ENCODE data around the gene INPP5J. TPM values are rescaled to one million over a fixed set of nuclear protein-coding genes. Genes with fewer than 3 reads are reported as not detected.

The INPP5J gene
- total RNA-seq, 1 donor from 2014 or later = 0.18 TPM

DNA sequence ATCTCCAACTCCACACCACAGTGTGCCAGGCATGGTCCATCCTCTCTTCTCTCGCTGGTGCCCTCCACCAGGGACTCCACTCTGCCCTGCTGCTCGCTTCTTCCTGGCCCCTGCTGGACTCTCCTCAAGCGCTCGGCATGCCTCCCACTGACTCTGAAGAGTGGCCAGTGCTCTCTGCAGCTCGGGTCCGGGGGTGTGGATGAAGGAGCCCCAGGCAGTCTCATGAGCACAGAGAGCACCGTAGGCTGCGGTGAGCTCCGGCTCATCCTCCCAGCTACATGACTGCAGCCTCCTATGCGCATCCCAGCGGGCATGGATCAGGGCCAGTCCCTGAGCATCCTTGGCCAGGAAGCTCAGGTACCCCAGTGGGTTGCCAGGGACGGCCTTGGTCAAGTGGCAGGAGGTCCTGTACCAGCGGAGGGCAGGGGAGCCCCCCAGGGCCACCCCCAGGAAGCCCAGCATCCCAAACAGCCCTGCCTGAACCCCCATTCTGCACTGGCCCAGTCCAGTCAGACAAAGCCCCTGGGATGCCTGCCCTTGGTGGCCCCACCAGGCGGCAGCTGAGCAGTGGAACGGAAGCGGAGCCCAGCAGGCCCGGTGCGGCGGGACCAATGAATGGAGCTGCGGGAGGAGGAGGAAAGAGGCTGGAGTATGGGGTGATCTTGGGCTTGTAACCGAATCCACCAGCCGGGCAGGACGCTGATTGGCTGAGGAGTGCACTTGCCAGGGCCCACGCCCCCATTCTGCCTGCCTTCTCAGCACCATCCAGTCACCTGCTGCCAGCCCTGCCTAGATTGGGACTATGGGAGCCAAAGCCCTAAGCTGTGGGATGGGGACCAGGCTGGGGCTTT lies 17.3 kb downstream of the INPP5J start, which contains the start of gene PLA2G3:
Gene PLA2G3, minus strand, starts transcription at position 643 of the 851 bp plus-strand sequence. Its CDS starts 154 bp downstream, at position 489.
- no peaks in the 10 kb centered on the region for H3K4me1 Mint-ChIP-seq (ENCODE audit: low read depth)
- H3K4me3 Mint-ChIP-seq (ENCODE audit: low read depth) = no peak within 1 kb of the TSS
- H3K36me3 Mint-ChIP-seq (ENCODE audit: low read depth) = no peaks in the 10 kb centered on the region
- no peaks in the 10 kb centered on the region for H3K27me3 Mint-ChIP-seq (ENCODE audit: low read depth)
- intact Hi-C loops (cut with micrococcal nuclease) = no loop called here
- no peaks in the 10 kb centered on the region for H3K9me3 Mint-ChIP-seq
- no peak within 1 kb of the TSS for H3K27ac Mint-ChIP-seq
- DNase-seq (ENCODE audit: low spot score) = no peak

DNA sequence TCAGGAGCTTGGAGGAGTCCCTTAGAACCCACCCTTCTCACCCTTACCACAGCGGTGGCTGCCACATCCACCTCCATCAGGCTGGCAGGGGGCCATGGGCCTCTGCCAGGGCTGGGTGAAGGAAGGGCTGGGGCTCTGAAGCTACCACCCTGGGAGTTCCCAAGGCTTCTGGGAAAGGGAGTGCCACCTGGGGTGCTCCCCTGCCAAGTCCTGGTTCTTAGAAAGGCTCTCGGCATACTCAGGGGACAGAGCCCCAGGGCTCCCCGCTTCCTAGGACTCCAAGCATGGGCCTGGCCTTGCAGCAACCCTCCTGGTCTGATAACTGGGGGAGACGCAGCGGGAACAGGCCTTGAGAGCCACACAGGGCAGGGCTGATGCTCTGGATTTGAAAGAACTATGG lies 18.0 kb downstream of the INPP5J start:
- DNase-seq (ENCODE audit: low spot score) = no peak
- Mint-ChIP-seq H3K27ac (no peak overlapping the region), H3K27me3 (ENCODE audit: low read depth) (no peaks in the 10 kb centered on the region), H3K4me1 (ENCODE audit: low read depth) (no peaks in the 10 kb centered on the region), H3K36me3 (ENCODE audit: low read depth) (no peaks in the 10 kb centered on the region), H3K4me3 (ENCODE audit: low read depth) (no peak overlapping the region), H3K9me3 (no peaks in the 10 kb centered on the region)
- intact Hi-C loops (cut with micrococcal nuclease) = no loop called here

DNA sequence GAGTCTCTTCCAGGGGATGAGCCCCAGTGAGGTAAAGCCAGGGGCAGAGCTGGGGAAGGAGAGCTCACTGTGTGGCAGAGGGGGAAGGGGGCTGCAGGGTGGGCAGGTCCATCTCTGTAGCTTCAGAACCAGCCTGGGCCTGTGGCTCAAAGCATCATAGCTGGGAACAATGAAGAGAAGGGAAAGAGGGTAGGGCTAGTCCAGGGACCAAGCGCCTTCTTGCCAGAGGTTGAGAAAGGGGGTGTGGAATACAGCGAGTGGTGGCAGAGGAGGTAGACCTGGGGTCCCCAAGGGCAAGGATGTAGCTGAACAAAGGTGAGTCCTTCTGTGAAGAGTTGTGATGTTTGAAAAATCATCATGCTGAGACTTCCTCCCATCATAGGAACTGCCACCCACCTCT lies 18.8 kb downstream of the INPP5J start:
- no peaks in the 10 kb centered on the region for H3K9me3 Mint-ChIP-seq
- intact Hi-C loops (cut with micrococcal nuclease) = no loop called here
- no peaks in the 10 kb centered on the region for H3K36me3 Mint-ChIP-seq (ENCODE audit: low read depth)
- H3K27me3 Mint-ChIP-seq (ENCODE audit: low read depth) = no peaks in the 10 kb centered on the region
- no peak overlapping the region for H3K27ac Mint-ChIP-seq
- no peaks in the 10 kb centered on the region for H3K4me1 Mint-ChIP-seq (ENCODE audit: low read depth)
- H3K4me3 Mint-ChIP-seq (ENCODE audit: low read depth) = no peak overlapping the region
- no peak for DNase-seq (ENCODE audit: low spot score)

DNA sequence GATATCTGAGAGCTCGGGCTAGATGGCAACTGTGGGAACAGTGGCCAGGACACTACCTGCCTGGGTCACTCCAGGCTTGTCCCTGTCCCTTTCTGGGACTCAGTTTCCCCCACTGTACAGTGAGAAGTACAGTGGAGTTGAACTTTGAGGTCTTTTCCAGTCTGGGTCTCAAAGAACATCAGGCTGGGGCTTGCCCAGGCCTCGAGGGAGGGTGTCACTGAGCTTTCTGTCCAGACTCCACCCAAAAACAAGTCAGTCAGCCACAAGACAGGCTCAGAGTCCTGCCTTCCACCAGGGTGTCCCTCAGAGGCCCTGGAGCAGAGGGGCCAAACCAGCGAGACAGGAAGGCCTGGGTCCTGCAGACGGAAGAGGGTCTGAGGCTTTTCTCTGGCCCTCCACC lies 19.5 kb downstream of the INPP5J start:
- intact Hi-C loops (cut with micrococcal nuclease) = no loop called here
- no peaks in the 10 kb centered on the region for H3K9me3 Mint-ChIP-seq
- no peaks in the 10 kb centered on the region for H3K27me3 Mint-ChIP-seq (ENCODE audit: low read depth)
- no peak for DNase-seq (ENCODE audit: low spot score)
- H3K4me1 Mint-ChIP-seq (ENCODE audit: low read depth) = no peaks in the 10 kb centered on the region
- H3K36me3 Mint-ChIP-seq (ENCODE audit: low read depth) = no peaks in the 10 kb centered on the region
- H3K4me3 Mint-ChIP-seq (ENCODE audit: low read depth) = no peak overlapping the region
- no peak overlapping the region for H3K27ac Mint-ChIP-seq

DNA sequence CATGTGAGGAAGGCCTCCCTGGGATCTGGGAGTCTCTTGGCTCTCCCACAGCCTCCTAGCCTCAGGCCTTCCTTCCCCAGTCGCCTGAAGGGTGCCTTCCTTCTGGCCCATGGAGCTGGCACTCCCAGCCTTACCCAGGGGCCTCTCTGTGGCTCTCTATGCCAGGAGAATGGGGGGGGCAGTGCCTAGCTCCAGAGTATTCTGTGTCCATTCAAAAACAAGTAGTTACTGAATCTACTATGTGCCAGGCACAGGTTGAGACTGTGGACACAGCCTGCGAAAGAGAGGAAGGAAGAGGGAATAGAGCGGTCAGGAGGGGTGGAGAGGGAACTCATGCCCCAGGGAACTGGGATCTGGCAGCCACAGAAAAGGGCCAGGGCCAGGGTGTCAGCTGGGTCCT lies 20.3 kb downstream of the INPP5J start:
- Mint-ChIP-seq H3K9me3 (peaks cover 3% of the 10 kb centered on the region), H3K27ac (no peak overlapping the region), H3K4me1 (ENCODE audit: low read depth) (no peaks in the 10 kb centered on the region), H3K4me3 (ENCODE audit: low read depth) (no peak overlapping the region), H3K27me3 (ENCODE audit: low read depth) (peaks cover 4% of the 10 kb centered on the region), H3K36me3 (ENCODE audit: low read depth) (no peaks in the 10 kb centered on the region)
- intact Hi-C loops (cut with micrococcal nuclease) = no loop called here
- no peak for DNase-seq (ENCODE audit: low spot score)

DNA sequence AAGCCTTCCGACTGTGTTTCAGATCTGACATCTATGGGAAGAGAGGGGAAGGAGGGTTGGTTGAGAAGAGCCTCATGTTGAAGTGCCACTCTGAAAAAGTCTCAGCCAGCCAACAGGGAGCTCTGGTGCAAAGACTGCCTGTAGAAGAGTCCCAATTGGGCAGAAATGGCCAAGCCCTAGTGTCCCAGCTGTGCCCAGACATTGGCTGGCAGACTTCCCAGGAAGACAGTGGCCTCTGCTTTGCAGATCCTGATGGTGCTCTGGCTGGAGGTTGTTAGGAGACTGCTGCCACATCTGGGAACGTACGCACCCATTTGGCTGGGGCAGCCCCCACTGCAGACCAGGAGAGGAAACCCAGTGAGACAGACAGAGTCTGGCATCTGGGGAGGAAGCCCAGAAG lies 20.8 kb downstream of the INPP5J start:
- Mint-ChIP-seq H3K27ac (no peak overlapping the region), H3K27me3 (ENCODE audit: low read depth) (peaks cover 4% of the 10 kb centered on the region)
- intact Hi-C loops (cut with micrococcal nuclease) = no loop called here

DNA sequence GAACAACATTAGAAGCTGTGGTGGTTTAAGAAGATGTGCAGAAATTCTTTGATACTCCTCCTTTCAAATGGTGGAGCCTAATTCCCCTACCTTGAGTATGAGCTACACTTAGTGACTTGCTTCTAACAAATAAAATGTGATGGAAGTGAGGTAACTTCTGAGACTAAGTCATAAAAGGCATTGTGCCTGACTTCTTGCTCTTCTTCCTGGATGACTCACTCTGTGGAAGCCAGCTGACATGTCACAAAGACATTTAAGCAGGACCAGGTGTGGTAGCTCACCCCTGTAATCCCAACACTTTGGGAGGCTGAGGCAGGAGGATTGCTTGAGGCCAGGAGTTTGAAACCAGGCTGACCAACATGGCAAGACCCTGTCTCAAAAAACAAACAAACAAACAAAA lies 21.5 kb downstream of the INPP5J start:
- H3K4me1 Mint-ChIP-seq (ENCODE audit: low read depth) = no peaks in the 10 kb centered on the region
- H3K27ac Mint-ChIP-seq = no peak overlapping the region
- intact Hi-C loops (cut with micrococcal nuclease) = no loop called here
- H3K36me3 Mint-ChIP-seq (ENCODE audit: low read depth) = no peaks in the 10 kb centered on the region
- no peak for DNase-seq (ENCODE audit: low spot score)
- H3K9me3 Mint-ChIP-seq = peaks cover 3% of the 10 kb centered on the region
- H3K27me3 Mint-ChIP-seq (ENCODE audit: low read depth) = peaks cover 4% of the 10 kb centered on the region
- no peak overlapping the region for H3K4me3 Mint-ChIP-seq (ENCODE audit: low read depth)

More for the DNA sequence above, 20.8 kb downstream of the INPP5J start:
- no peak overlapping the region for H3K4me3 Mint-ChIP-seq (ENCODE audit: low read depth)
- DNase-seq (ENCODE audit: low spot score) = no peak
- H3K36me3 Mint-ChIP-seq (ENCODE audit: low read depth) = no peaks in the 10 kb centered on the region
- H3K9me3 Mint-ChIP-seq = peaks cover 3% of the 10 kb centered on the region
- no peaks in the 10 kb centered on the region for H3K4me1 Mint-ChIP-seq (ENCODE audit: low read depth)

DNA sequence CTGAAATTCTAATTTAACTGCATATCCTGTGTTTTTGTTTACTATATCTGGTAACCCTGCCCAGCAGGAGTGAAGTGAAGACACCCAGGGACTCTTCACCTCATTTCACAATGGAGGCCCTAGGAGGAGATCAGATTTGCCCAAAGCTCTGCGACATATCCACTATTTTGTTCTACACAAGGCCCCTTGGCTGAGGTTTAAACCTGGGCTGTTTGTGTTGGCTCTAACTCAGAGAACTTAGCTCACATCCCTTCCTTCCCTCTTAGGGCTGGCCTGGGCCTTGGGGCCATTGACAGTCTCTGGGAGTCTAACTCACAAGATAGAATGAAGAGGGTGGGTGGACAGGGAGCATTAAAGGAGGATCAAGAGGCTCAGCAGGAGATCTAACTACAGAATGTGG lies 25.7 kb downstream of the INPP5J start:
- no peak overlapping the region for H3K4me3 Mint-ChIP-seq (ENCODE audit: low read depth)
- H3K27ac Mint-ChIP-seq = no peak overlapping the region
- no peaks in the 10 kb centered on the region for H3K4me1 Mint-ChIP-seq (ENCODE audit: low read depth)
- intact Hi-C loops (cut with micrococcal nuclease) = no loop called here
- H3K9me3 Mint-ChIP-seq = peaks cover 3% of the 10 kb centered on the region
- H3K27me3 Mint-ChIP-seq (ENCODE audit: low read depth) = peaks cover 4% of the 10 kb centered on the region
- H3K36me3 Mint-ChIP-seq (ENCODE audit: low read depth) = no peaks in the 10 kb centered on the region
- no peak for DNase-seq (ENCODE audit: low spot score)

DNA sequence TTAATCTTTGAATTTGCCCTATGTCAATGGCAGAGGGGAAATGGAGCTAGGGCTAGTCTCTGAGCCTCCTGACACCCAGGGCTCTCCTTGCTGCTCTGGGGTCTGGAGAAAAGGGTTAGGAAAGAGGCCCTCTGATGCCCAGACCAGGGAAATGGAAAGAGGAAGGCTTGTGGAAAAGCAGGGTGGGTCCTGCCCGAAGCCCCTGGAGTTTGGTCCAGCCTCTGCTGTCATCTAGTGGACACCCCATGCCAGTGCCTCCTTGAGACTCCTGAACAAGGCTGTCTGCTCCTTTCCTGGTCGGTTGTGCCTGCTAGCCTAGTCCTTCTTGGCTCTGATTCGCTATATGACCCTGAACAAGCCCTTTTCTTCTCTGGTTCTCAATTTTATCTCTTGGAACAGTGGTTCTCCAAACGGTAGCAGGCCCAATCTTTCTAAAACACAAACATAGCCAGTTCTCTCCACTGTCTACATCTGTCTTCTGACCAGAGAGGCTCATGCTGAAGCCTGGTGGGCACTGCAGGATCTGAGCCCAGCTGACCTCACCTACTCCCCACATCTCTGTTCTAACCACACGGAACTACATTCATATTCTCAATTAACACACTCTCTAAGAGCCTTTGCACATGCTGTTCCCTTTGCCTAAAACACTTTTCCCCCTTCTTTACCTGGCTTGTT lies 26.3 kb downstream of the INPP5J start:
- peaks cover 3% of the 10 kb centered on the region for H3K9me3 Mint-ChIP-seq
- intact Hi-C loops (cut with micrococcal nuclease) = no loop called here
- H3K36me3 Mint-ChIP-seq (ENCODE audit: low read depth) = no peaks in the 10 kb centered on the region
- no peak overlapping the region for H3K27ac Mint-ChIP-seq
- no peak for DNase-seq (ENCODE audit: low spot score)
- H3K4me1 Mint-ChIP-seq (ENCODE audit: low read depth) = no peaks in the 10 kb centered on the region
- H3K4me3 Mint-ChIP-seq (ENCODE audit: low read depth) = no peak overlapping the region
- peaks cover 4% of the 10 kb centered on the region for H3K27me3 Mint-ChIP-seq (ENCODE audit: low read depth)

DNA sequence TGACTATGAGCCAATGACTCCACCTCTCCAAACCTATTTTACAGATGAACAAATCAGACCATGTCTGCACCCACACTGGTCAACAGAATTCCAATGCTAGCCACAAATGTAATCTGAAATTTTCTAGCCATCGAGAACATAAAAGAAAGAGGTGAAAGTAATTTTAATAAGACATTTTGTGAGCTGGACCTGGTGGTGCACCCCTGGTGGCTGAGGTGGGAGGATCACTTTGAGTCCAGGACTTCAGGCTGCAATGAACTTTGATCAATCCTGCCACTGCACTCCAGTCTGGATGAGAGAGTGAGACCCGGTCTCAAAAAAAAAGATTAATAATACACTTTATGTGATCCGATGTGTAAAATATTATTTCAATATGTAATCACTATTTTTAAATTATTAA lies 27.8 kb downstream of the INPP5J start:
- Mint-ChIP-seq H3K9me3 (peaks cover 3% of the 10 kb centered on the region), H3K36me3 (ENCODE audit: low read depth) (no peaks in the 10 kb centered on the region), H3K4me1 (ENCODE audit: low read depth) (no peaks in the 10 kb centered on the region), H3K4me3 (ENCODE audit: low read depth) (no peak overlapping the region), H3K27ac (no peak overlapping the region), H3K27me3 (ENCODE audit: low read depth) (peaks cover 4% of the 10 kb centered on the region)
- DNase-seq (ENCODE audit: low spot score) = no peak
- intact Hi-C loops (cut with micrococcal nuclease) = no loop called here

DNA sequence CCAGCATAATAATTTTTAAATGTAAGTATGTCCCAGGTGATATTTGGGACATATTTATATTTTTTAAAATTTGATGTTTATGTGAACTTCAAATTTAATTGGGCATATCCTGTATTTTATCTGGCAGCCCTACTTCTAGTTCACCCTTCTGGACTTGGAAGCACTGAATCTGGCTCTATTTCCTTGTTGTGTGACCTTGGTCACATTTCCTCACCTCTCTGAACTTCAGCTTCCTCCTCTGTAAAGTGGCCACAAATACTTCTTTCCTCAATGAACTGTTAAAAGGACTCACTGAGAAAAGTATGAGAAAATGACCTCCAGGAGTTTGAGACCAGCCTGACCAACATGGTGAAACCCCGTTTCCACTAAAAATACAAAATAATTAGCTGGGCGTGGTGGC lies 29.1 kb downstream of the INPP5J start:
- H3K27ac Mint-ChIP-seq = no peak overlapping the region
- DNase-seq (ENCODE audit: low spot score) = no peak
- no peak overlapping the region for H3K4me3 Mint-ChIP-seq (ENCODE audit: low read depth)
- intact Hi-C loops (cut with micrococcal nuclease) = no loop called here
- H3K27me3 Mint-ChIP-seq (ENCODE audit: low read depth) = peaks cover 4% of the 10 kb centered on the region
- H3K4me1 Mint-ChIP-seq (ENCODE audit: low read depth) = no peaks in the 10 kb centered on the region
- peaks cover 3% of the 10 kb centered on the region for H3K9me3 Mint-ChIP-seq
- no peaks in the 10 kb centered on the region for H3K36me3 Mint-ChIP-seq (ENCODE audit: low read depth)

DNA sequence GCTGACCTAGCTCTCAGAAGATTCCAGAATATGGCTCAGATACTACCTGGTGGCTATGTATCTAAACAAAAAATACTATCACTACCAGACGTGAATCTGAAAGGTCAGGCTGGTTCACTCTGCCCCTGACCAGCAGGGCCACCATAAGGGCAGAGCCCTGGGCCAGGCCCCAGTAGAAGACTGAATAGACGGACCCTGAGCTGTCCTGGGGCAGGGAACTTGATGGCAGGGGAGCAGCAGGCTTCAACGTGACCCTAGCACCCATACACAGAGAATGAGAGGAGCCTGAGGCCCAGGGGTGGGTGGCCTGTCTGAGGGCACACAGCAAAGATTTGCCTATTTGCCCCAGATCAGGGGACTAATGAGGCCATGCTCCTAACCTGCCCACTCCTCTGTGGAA lies 30.6 kb downstream of the INPP5J start:
- no peak overlapping the region for H3K4me3 Mint-ChIP-seq (ENCODE audit: low read depth)
- no peaks in the 10 kb centered on the region for H3K9me3 Mint-ChIP-seq
- H3K4me1 Mint-ChIP-seq (ENCODE audit: low read depth) = no peaks in the 10 kb centered on the region
- H3K27me3 Mint-ChIP-seq (ENCODE audit: low read depth) = peaks cover 2% of the 10 kb centered on the region
- H3K36me3 Mint-ChIP-seq (ENCODE audit: low read depth) = no peaks in the 10 kb centered on the region
- intact Hi-C loops (cut with micrococcal nuclease) = no loop called here
- DNase-seq (ENCODE audit: low spot score) = no peak
- no peak overlapping the region for H3K27ac Mint-ChIP-seq

DNA sequence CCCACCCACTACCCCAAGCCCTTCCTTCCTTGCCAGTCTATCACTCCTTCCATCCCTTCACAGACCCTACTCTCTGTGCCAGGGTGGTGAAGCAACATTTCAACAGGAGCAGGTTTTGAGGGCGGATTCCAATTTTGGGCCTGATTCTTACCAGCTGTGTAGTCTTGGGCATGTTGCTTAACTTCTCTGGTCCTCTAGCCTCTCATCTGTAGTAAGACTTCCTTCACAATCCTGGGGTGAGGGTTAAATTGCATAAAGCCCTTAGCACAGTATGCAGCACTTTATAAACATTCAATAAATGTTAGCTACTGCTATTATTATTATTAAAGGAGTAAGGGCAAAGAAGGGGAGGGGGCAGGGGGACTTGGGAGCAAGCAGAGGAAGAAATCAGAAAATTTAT lies 32.2 kb downstream of the INPP5J start:
- H3K27ac Mint-ChIP-seq = no peak overlapping the region
- H3K4me3 Mint-ChIP-seq (ENCODE audit: low read depth) = no peak overlapping the region
- no peaks in the 10 kb centered on the region for H3K9me3 Mint-ChIP-seq

More for the DNA sequence above, 32.2 kb downstream of the INPP5J start:
- DNase-seq (ENCODE audit: low spot score) = no peak
- intact Hi-C loops (cut with micrococcal nuclease) = no loop called here
- H3K36me3 Mint-ChIP-seq (ENCODE audit: low read depth) = peaks cover under 1% of the 10 kb centered on the region
- no peaks in the 10 kb centered on the region for H3K4me1 Mint-ChIP-seq (ENCODE audit: low read depth)
- peaks cover 2% of the 10 kb centered on the region for H3K27me3 Mint-ChIP-seq (ENCODE audit: low read depth)
